ENCODE data around the gene SEC24B.

DNA sequence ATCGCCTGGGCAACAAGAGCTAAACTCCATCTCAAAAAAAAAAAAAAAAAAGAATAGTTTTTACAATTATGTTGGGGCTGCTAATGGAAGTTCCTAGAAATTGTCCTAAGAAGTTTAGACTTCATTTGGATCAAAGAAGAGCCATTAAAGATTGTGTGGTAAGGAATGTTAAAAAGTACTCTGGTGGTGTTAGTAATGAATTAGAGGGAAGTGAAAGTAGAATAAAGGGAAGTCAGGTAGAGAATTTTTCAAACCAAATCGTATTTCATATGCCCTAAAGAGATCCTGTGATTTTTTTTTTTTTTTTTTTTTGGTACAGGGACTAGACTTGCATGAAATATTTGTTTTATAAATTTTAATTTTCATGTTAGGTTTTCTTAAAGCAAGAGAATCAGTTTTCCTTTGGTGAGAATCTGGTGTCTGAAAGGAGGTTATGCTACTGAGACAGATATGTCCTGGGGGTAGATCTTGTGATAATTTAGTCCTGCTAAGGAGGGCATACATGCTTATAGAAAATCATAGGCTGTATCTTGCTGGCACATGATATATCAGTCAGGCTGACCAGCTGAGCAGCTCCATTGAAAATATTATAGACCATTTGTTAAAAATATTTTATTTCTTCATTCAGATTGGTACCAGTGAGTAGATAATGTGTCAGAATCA lies 10.7 kb downstream of the SEC24B start:
- TF ChIP-seq, protein P1, sequence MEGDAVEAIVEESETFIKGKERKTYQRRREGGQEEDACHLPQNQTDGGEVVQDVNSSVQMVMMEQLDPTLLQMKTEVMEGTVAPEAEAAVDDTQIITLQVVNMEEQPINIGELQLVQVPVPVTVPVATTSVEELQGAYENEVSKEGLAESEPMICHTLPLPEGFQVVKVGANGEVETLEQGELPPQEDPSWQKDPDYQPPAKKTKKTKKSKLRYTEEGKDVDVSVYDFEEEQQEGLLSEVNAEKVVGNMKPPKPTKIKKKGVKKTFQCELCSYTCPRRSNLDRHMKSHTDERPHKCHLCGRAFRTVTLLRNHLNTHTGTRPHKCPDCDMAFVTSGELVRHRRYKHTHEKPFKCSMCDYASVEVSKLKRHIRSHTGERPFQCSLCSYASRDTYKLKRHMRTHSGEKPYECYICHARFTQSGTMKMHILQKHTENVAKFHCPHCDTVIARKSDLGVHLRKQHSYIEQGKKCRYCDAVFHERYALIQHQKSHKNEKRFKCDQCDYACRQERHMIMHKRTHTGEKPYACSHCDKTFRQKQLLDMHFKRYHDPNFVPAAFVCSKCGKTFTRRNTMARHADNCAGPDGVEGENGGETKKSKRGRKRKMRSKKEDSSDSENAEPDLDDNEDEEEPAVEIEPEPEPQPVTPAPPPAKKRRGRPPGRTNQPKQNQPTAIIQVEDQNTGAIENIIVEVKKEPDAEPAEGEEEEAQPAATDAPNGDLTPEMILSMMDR (IDR thresholded peaks at IDR 0.05): no peak
- no peak for TF ChIP-seq POLR2A (IDR thresholded peaks at IDR 0.05)

Measured in adrenal gland (tissue), 5 donors.